Astrocyte of the spinal cord (primary cell): ENCODE data around the gene ALK.

Source experiments
- DNase-seq: peaks from one replicate; pipeline ENCODE4 v3.0.0; 2011; ENCODE audit warnings: low read depth, low spot score
- H3K4me3 ChIP-seq: 2 replicates; pipeline ENCODE4 v1.5.1; 2011; ENCODE audit warnings: low read depth, mild to moderate bottlenecking, low read length, moderate library complexity
- CTCF ChIP-seq: IDR thresholded peaks from 2 replicates; pipeline ENCODE4 v1.5.1; 2012; ENCODE audit warnings: low read depth, mild to moderate bottlenecking, low read length, inconsistent platforms
- in situ Hi-C: cut with HindIII; loops from 2 replicates; pipeline ENCODE4 v1.10.0; 2017; ENCODE audit warnings: low sequenced_read_pairs

ALK gene

GRCh38 chr2:29620890-29621289, 300.5 kb downstream of the ALK start:
- in situ Hi-C loops = no loop called here
- no peak for DNase-seq
- no peak for TF ChIP-seq CTCF
- no peak overlapping the region for H3K4me3 ChIP-seq

DNA sequence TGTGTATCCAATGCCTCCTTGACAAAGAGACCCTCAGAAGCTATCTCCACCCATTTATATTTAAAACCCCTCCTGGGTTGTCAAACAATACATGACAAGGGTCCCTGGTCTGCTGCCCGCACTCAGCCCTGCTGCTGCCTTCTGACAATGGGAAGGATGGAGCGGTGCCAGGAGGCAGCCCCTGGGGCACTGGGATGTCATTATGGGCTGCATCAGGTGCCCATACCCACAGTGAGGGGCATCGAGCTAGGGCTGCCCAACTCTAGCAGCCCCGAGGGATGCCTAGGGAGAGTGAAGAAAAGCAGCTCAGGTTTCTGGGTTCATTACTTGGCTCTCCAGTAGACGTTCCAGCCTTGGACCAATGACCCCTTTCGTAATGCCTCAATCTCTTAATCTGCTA, 301.7 kb downstream of the ALK start:
- no peak overlapping the region for H3K4me3 ChIP-seq
- no peak for TF ChIP-seq CTCF
- in situ Hi-C loops = no loop called here
- no peak for DNase-seq

- H3K4me3 ChIP-seq = no peak overlapping the region
- DNase-seq = no peak
- in situ Hi-C loops = no loop called here
- no peak for TF ChIP-seq CTCF
These were observed 303.4 kb downstream of the ALK start for GRCh38 chr2:29618024-29618423.

DNA sequence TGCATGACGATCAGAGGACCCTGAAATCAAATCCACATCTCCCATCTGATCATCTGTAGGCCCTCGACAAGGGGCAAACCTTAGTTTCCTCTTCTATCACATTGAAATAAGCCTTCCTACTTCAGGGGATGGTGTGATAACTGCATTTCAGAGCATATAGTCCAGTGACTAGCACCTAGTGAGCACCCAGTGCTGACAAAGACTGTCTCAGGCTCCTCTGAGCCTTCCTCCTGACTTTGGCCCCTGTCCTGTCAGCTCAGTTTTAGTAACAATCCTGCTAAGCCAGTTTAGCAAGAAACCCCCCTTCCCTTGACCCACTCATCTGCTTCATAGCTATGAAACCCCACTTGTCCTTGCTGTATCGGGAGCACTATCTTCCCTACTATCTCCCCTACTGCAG, 304.0 kb downstream of the ALK start:
- no peak for DNase-seq
- H3K4me3 ChIP-seq = no peak overlapping the region
- in situ Hi-C loops = no loop called here
- TF ChIP-seq CTCF = no peak

DNA sequence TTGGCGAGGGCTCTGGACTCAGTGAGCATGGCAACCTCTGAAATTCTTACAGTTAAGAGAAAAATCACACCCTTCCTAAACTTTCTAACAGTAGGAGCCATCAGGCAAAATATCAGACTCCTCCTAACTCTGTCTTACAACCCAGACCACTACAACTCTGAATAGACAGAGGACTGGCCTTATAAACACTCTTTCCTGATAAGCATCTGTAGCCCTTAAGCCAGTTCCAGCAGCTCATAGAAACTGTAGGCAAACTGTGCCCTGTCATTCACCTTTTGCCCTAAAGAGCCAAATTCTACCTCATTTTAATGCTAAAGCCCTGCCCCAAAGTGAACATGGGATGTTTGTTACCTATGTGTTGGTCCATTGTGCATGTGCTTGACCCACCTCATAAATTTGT, 304.8 kb downstream of the ALK start:
- in situ Hi-C loops = no loop called here

DNA sequence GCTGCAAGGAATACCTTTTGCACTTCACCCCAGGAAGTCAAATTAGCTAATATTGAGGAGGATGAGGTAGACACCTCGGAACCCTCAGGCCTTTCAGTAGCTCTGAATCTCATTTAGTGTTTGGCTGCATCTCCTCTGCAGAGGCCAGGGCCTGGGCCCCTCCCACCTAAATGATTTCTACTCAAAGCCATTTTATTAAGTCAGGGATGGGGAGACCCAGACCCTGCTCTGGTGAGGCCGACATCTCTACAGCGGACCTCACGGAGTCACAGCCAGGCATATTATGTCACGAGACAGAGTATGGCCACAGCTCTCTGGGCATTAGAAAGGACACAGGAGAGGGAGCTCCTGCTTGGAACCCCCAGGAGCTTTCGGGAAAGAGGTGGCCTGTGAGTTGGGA, 305.5 kb downstream of the ALK start:
- in situ Hi-C loops = no loop called here
- no peak overlapping the region for H3K4me3 ChIP-seq
- no peak for TF ChIP-seq CTCF
- no peak for DNase-seq

More for the DNA sequence above, 304.8 kb downstream of the ALK start:
- TF ChIP-seq CTCF = no peak
- no peak overlapping the region for H3K4me3 ChIP-seq
- no peak for DNase-seq

GRCh38 chr2:29615183-29615582, 306.2 kb downstream of the ALK start:
- TF ChIP-seq CTCF = no peak
- no peak for DNase-seq
- no peak overlapping the region for H3K4me3 ChIP-seq
- in situ Hi-C loops = no loop called here
